Ectodermal cell (in vitro differentiated cells): Measurements from ENCODE around the gene ZNF385B.

Source experiments
- H3K27ac ChIP-seq: 2 replicates; pipeline ENCODE4 v1.7.0; 2013; ENCODE audit warnings: mild to moderate bottlenecking, low read depth, low read length; ENCODE audit not compliant: insufficient read depth, poor library complexity, severe bottlenecking
- H3K27me3 ChIP-seq: 2 replicates; pipeline ENCODE4 v1.7.0; 2013; ENCODE audit warnings: mild to moderate bottlenecking, low read length; ENCODE audit not compliant: insufficient read depth, control insufficient read depth, poor library complexity, severe bottlenecking
- H3K36me3 ChIP-seq: one replicate; pipeline ENCODE4 v1.7.0; 2013; ENCODE audit warnings: low read length; ENCODE audit not compliant: control insufficient read depth, insufficient read depth
- H3K4me1 ChIP-seq: one replicate; pipeline ENCODE4 v1.7.0; 2013; ENCODE audit warnings: low read length; ENCODE audit not compliant: control insufficient read depth, insufficient read depth
- H3K4me3 ChIP-seq: 2 replicates; pipeline ENCODE4 v1.7.0; 2013; ENCODE audit warnings: low read depth, low read length, control low read depth; ENCODE audit not compliant: insufficient read depth
- H3K9me3 ChIP-seq: 2 replicates; pipeline ENCODE4 v1.7.0; 2013; ENCODE audit warnings: mild to moderate bottlenecking, low read length, moderate library complexity; ENCODE audit not compliant: control insufficient read depth
- WGBS, 2 experiments: methylation state at CpG; one replicate each; pipeline ENCODE4 v1.1.7; 2013; ENCODE audit warnings: missing lambda C conversion rate in 2 of 2; 5-methylcytosine and 5-hydroxymethylcytosine counted together

ZNF385B gene

DNA sequence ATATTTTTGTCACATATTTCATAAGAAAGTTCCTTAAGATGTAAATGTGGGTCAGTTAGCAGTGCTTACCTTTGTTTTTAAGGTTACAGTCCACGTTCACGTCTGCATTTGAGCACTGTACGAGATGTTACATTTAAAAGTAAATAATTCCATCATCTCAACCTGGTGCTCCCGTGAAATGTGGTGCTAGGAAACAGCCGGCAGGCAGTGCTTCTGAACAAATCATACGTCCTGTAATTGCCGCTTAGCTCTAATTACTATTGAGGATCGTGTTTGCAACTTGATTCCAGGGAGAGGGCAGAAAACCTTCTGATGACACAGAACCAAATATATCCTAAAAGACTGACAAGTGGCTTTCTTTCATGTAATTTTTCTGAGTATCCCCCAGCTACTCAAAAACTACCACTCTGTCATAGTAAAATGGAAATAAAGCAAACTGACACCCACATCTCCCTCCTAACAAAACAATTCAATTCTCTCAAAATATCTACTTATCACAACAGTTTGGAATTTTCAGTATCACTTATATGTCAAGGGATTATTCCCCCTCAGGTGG, 299.0 kb downstream of the ZNF385B start:
- H3K27ac ChIP-seq, result no peak overlapping the region
- 55 to 58% methylated on average over 8 of the region's 8 CpGs for WGBS, 2 experiments

DNA sequence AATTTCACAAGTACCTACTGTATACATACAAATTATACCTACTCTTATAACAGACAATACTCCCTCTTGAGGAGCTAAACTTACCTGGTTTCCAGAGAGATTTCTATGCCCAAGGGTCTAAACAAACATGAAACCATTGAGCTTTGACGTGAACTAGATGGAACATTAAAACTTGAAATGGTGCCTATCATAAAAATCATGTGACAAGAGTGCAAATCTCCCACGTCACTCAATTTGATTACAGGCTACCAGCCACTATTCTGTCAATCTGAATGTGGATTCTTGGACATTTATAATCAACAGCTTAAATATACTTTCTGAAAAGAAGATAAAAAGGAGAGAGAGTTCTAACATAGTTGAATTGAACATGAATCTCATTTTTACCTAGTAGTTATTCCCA, 299.7 kb downstream of the ZNF385B start:
- H3K9me3 ChIP-seq, result no peaks in the 10 kb centered on the region
- H3K27me3 ChIP-seq, result no peaks in the 10 kb centered on the region
- H3K4me1 ChIP-seq, result no peaks in the 10 kb centered on the region
- no peaks in the 10 kb centered on the region for H3K36me3 ChIP-seq
- 95 to 97% methylated on average over 2 of the region's 2 CpGs for WGBS, 2 experiments
- H3K4me3 ChIP-seq, result no peak overlapping the region
- H3K27ac ChIP-seq, result no peak overlapping the region

More for the DNA sequence above, 299.0 kb downstream of the ZNF385B start:
- Histone ChIP-seq H3K36me3 (no peaks in the 10 kb centered on the region), H3K9me3 (no peaks in the 10 kb centered on the region), H3K27me3 (no peaks in the 10 kb centered on the region), H3K4me3 (no peak overlapping the region), H3K4me1 (no peaks in the 10 kb centered on the region)

DNA sequence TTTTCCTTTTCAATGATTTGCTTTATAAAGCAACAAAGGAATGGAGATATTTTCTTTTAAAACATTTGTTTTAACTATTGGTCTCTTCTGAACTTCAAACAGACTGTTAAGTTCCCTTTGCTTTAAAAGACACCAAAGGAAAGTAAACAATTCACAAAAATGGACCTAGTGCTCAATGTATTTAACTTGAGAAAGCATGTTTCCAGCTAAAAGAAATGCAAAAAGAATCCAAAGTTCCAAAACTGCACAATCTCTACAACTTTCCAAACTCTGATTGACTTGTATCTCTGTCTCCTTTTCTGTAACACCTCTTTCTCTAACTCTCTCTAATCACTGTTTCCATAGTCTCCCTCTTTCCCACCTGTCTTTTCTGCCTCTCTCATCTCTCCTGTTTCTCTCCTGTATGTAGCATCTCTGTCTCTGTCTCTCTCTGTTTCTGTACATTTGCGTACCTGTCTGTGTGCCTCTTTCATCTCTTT, 301.1 kb downstream of the ZNF385B start:
- Histone ChIP-seq H3K36me3 (no peaks in the 10 kb centered on the region), H3K4me3 (no peak overlapping the region), H3K27ac (no peak overlapping the region), H3K27me3 (no peaks in the 10 kb centered on the region), H3K9me3 (no peaks in the 10 kb centered on the region), H3K4me1 (no peaks in the 10 kb centered on the region)
- WGBS, 2 experiments, result 93 to 95% methylated on average over 1 of the region's 1 CpG

DNA sequence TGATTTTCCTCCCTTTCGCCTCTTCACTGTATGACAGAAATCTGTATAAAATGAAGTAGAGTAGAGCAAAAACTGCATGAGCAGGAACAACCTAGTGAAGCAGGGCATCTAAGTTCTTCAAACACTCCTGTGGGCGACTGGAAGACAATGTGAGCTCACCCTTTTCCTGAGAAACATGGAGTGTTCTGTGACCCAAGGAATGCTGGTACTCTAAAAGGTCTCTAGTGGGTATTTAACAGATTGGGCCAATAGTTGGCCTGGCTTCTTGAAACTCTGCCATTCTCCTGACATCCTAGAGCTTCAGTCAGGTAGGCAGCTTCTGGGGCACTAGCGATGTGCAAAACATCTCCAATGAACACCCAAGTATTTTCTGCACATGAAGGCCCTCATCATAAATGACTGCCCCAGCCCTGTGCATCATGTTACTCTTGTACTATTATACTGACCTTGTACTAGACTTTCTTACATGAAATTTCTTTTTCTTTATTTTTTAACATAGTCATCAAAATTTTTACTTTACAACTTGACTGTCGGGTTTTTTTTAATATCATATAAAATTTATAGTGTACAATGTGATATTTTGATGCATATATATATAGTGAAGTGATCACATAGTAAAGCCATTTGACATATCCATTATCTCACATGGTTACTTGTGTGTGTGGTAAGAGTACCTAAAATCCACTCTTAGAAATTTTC, 302.2 kb downstream of the ZNF385B start:
- no peaks in the 10 kb centered on the region for H3K27me3 ChIP-seq
- no peaks in the 10 kb centered on the region for H3K9me3 ChIP-seq
- H3K27ac ChIP-seq, result no peak overlapping the region
- WGBS, 2 experiments, result 90 to 97% methylated on average over 2 to 3 of the region's 4 CpGs
- H3K4me3 ChIP-seq, result no peak overlapping the region
- no peaks in the 10 kb centered on the region for H3K4me1 ChIP-seq
- H3K36me3 ChIP-seq, result no peaks in the 10 kb centered on the region

DNA sequence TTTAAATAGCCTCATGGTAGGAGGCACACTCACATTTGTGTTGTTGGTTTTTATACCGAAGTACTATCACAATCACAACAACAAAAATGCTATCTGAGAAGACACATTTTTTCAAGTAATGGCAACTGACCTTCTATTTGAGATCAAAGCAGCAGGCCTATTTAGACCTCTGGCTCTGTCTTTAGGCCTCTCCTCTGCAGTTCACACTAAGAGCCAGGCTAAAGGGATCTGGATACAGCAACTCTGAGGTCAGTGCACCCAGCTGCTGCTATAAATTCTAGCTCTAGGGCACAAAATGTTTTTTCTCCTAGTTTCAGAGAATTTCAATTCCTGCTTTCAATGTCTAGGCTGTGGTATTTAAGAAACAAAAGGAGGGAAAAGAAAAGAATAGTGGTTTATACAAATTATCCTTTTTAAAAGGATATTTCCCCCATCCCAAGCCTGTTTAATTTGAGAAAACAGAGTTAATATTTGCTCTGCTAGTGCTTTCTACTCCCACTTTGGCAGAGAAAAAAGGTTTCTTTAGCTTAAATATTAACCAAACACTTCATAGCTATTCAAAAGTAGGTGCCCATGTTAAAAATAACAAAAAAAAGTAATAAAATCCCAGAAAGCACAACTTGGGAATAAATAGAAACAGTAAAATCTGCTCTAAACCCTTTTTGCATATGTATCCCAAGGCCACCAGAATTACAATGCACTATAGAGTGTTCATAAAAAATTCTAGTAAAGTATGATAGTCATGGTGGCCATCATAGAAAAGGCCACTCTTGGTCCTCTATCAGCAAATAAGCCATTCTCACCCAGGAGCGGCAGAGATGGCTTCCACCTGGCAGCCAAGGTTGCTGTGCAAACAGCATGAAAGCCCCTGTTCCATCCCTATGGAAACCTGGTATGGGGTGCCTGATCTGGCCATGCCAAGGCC, 303.1 kb downstream of the ZNF385B start:
- Histone ChIP-seq H3K36me3 (no peaks in the 10 kb centered on the region), H3K27me3 (no peaks in the 10 kb centered on the region), H3K4me1 (no peaks in the 10 kb centered on the region), H3K27ac (no peak overlapping the region), H3K4me3 (no peak overlapping the region), H3K9me3 (no peaks in the 10 kb centered on the region)
- 92 to 97% methylated on average over 2 of the region's 2 CpGs for WGBS, 2 experiments

DNA sequence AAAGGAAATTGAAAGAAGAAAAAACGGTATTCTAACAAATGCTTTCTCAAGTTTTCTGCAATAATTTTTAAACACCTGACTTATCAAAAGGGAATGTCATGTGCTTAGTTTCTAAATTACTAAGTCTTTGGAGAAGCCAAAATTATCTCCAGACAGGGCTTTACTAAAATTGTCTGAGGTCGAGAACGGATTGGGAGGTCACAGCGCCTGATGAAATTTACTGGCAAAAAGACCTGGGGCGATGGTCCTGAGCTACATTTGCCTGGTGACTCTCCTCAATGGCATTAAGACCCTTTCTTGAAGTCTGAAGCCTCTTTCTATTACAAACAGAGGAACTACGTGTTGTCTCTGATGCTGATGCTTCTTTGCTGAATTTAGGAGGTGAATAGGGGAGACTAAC, 305.0 kb downstream of the ZNF385B start:
- Histone ChIP-seq H3K9me3 (no peaks in the 10 kb centered on the region), H3K36me3 (no peaks in the 10 kb centered on the region), H3K4me1 (no peaks in the 10 kb centered on the region), H3K4me3 (no peak overlapping the region), H3K27me3 (peaks cover 5% of the 10 kb centered on the region), H3K27ac (no peak overlapping the region)
- 82 to 98% methylated on average over 4 to 5 of the region's 6 CpGs for WGBS, 2 experiments

DNA sequence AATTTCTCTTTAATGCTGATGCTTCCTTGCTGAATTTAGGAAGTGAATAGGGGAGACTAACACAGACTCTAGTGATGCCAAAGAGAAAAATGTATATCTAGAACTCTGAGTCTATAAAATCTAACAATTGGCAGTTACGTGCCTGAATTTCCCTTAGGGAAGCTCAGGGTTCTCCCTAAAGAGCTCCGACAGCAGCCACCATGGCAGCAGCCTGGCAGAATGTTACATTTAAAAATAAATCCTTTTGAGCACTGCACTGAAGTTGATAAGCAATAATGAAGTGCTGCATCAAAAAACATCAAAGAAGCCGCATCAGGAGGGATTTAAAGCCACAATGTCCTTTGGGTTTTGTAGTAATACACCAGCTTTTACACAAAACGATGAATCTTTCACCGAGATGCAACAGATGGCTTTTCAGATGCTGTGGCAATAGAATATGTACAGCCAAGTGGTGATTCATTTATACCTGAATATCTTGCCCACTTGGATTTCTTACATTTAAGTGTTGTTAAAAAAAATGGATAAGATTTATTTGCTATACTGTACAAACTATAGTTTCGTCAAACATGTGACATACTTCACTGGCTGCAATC, 305.6 kb downstream of the ZNF385B start:
- no peaks in the 10 kb centered on the region for H3K36me3 ChIP-seq
- peaks cover 7% of the 10 kb centered on the region for H3K27me3 ChIP-seq
- no peaks in the 10 kb centered on the region for H3K4me1 ChIP-seq
- no peak overlapping the region for H3K27ac ChIP-seq
- no peak overlapping the region for H3K4me3 ChIP-seq
- no peaks in the 10 kb centered on the region for H3K9me3 ChIP-seq
- 94% methylated on average over 5 of the region's 6 CpGs for WGBS, 2 experiments

DNA sequence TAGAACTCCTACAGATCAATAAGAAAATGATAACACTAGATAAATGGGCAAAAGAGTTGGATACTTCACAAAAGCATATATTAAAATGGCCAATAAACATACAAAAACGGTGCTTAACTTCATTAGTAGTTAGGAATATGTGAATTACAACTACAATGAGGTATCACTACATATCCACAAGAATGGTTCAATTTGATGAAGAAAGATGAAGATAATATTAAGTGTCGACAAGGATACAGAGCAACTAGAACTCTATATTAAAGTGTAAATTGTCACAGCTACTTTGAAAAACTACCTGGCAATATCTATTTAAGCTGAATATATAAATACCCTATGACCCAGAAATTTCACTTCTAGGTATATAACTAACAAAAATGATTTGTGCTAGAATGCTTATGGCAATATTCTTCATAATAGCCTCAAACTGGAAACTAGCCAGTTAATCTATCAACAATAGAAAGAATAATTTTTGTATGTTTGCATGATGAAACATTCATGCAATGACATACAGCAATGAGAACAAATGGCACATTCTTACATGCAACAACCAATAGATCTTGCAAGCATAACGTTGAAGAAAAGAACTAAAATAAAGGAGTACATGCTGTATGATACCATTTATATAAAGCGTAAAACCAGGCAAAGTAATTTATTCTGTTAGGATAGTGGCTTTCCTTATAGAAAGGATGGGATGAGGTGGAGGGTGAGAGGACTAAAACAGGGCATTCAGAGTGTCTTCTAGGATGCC, 306.6 kb downstream of the ZNF385B start:
- Histone ChIP-seq H3K27ac (no peak overlapping the region), H3K27me3 (peaks cover 10% of the 10 kb centered on the region), H3K9me3 (no peaks in the 10 kb centered on the region), H3K4me3 (no peak overlapping the region), H3K36me3 (no peaks in the 10 kb centered on the region), H3K4me1 (no peaks in the 10 kb centered on the region)
- 89 to 100% methylated on average over 1 to 2 of the region's 4 CpGs for WGBS, 2 experiments

DNA sequence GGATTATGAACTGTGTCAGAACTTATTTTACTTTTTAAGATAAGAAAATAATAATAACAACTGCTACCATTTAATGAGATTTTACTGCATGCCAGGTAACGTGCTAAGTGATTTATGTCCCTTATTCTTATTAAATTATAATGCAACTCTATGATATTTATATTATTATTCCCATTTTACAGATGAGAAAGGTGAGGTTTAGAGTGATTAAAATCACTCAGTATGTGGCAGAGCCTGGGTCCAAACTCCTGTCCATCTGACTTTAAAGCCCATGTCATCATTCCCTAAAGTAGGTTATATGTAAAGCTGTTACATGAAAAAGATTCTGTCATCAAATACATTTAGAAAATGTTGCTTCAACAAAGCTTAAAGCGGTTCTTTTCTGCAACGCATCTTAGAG, 308.0 kb downstream of the ZNF385B start:
- H3K9me3 ChIP-seq, result no peaks in the 10 kb centered on the region
- peaks cover 23% of the 10 kb centered on the region for H3K27me3 ChIP-seq
- H3K4me1 ChIP-seq, result no peaks in the 10 kb centered on the region
- no peak overlapping the region for H3K27ac ChIP-seq
- no peak overlapping the region for H3K4me3 ChIP-seq
- H3K36me3 ChIP-seq, result no peaks in the 10 kb centered on the region
- 94 to 100% methylated on average over 2 of the region's 3 CpGs for WGBS, 2 experiments
